H9 (cell line): ENCODE data around the gene TIMM13. TPM values are rescaled to one million over a fixed set of nuclear protein-coding genes. Genes with fewer than 3 reads are reported as not detected.

Experiments
- DNase-seq: peaks from one replicate; pipeline ENCODE4 v3.0.0-alpha.2; 2017
- H2AFZ ChIP-seq: one replicate; pipeline ENCODE4 v1.6.1; 2013; ENCODE audit warnings: mild to moderate bottlenecking, low read length, control low read depth, moderate library complexity
- H2AK5ac ChIP-seq: 2 replicates; pipeline ENCODE4 v1.6.1; 2013; ENCODE audit warnings: low read length, control low read depth, mixed read lengths; ENCODE audit not compliant: insufficient read length
- H2BK120ac ChIP-seq: one replicate; pipeline ENCODE4 v1.6.1; 2013; ENCODE audit warnings: low read depth, mild to moderate bottlenecking, low read length, control low read depth, inconsistent platforms; ENCODE audit not compliant: poor library complexity, severe bottlenecking
- H2BK12ac ChIP-seq: 2 replicates; pipeline ENCODE4 v1.6.1; 2013; ENCODE audit warnings: low read length, control low read depth, mixed read lengths, low read depth; ENCODE audit not compliant: insufficient read length
- H2BK15ac ChIP-seq: 2 replicates; pipeline ENCODE4 v1.6.1; 2013; ENCODE audit warnings: low read depth, low read length, control low read depth
- H2BK20ac ChIP-seq: one replicate; pipeline ENCODE4 v1.6.1; 2013; ENCODE audit warnings: low read depth, mild to moderate bottlenecking, low read length, control low read depth, inconsistent platforms; ENCODE audit not compliant: poor library complexity, severe bottlenecking
- H2BK5ac ChIP-seq: 2 replicates; pipeline ENCODE4 v1.6.1; 2013; ENCODE audit warnings: low read length, control low read depth, mixed read lengths; ENCODE audit not compliant: insufficient read length
- H3K14ac ChIP-seq: 2 replicates; pipeline ENCODE4 v1.6.1; 2013; ENCODE audit warnings: low read length, control low read depth; ENCODE audit not compliant: insufficient read depth
- H3K18ac ChIP-seq: 2 replicates; pipeline ENCODE4 v1.6.1; 2013; ENCODE audit warnings: low read depth, mild to moderate bottlenecking, mixed read lengths, low read length, control low read depth; ENCODE audit not compliant: insufficient read length
- H3K23ac ChIP-seq: 2 replicates; pipeline ENCODE4 v1.6.1; 2013; ENCODE audit warnings: low read length, control low read depth, mixed read lengths, low read depth; ENCODE audit not compliant: insufficient read length
- H3K23me2 ChIP-seq: 2 replicates; pipeline ENCODE4 v1.6.1; 2013; ENCODE audit warnings: low read depth, mild to moderate bottlenecking, mixed read lengths, low read length, control low read depth; ENCODE audit not compliant: insufficient read length, poor library complexity, severe bottlenecking
- H3K27ac ChIP-seq: 2 replicates; pipeline ENCODE4 v1.5.1; 2013; ENCODE audit warnings: low read length, control low read depth, mixed read lengths, low read depth; ENCODE audit not compliant: insufficient read length
- H3K27me3 ChIP-seq: 2 replicates; pipeline ENCODE4 v1.6.1; 2013; ENCODE audit warnings: low read length, control low read depth, inconsistent platforms; ENCODE audit not compliant: insufficient read depth
- H3K4ac ChIP-seq: 2 replicates; pipeline ENCODE4 v1.6.1; 2013; ENCODE audit warnings: low read depth, mild to moderate bottlenecking, control low read depth, inconsistent platforms, low read length, moderate library complexity
- H3K4me1 ChIP-seq: 2 replicates; pipeline ENCODE4 v1.6.1; 2013; ENCODE audit warnings: low read length, control low read depth, inconsistent platforms; ENCODE audit not compliant: insufficient read depth
- H3K4me2 ChIP-seq: 2 replicates; pipeline ENCODE4 v1.6.1; 2013; ENCODE audit warnings: low read length, control low read depth, mixed read lengths; ENCODE audit not compliant: insufficient read length, insufficient read depth
- H3K56ac ChIP-seq: 2 replicates; pipeline ENCODE4 v1.6.1; 2013; ENCODE audit warnings: low read depth, mild to moderate bottlenecking, mixed read lengths, low read length, control low read depth; ENCODE audit not compliant: insufficient read length
- H3K79me1 ChIP-seq: 2 replicates; pipeline ENCODE4 v1.6.1; 2013; ENCODE audit warnings: low read depth, mild to moderate bottlenecking, moderate library complexity, low read length, control low read depth, inconsistent platforms; ENCODE audit not compliant: insufficient read depth, poor library complexity, severe bottlenecking
- H3K79me2 ChIP-seq: 2 replicates; pipeline ENCODE4 v1.6.1; 2013; ENCODE audit warnings: low read length, control low read depth, inconsistent platforms; ENCODE audit not compliant: insufficient read depth
- H3K9ac ChIP-seq: 2 replicates; pipeline ENCODE4 v1.6.1; 2013; ENCODE audit warnings: low read length, control low read depth, mixed read lengths; ENCODE audit not compliant: insufficient read length; ENCODE audit errors: extremely low read depth
- H3K9me3 ChIP-seq: one replicate; pipeline ENCODE4 v1.6.1; 2013; ENCODE audit warnings: low read depth, low read length, inconsistent platforms; ENCODE audit not compliant: control insufficient read depth
- H3T11ph ChIP-seq: one replicate; pipeline ENCODE4 v1.6.1; 2013; ENCODE audit warnings: mild to moderate bottlenecking, low read length, control low read depth, inconsistent platforms
- H4K20me1 ChIP-seq: one replicate; pipeline ENCODE4 v1.6.1; 2013; ENCODE audit not compliant: control insufficient read depth, insufficient read length, insufficient read depth
- H4K5ac ChIP-seq: 2 replicates; pipeline ENCODE4 v1.6.1; 2013; ENCODE audit warnings: low read depth, mild to moderate bottlenecking, mixed read lengths, low read length, control low read depth; ENCODE audit not compliant: insufficient read length
- H4K8ac ChIP-seq: replicated peaks from 2 replicates; pipeline ENCODE4 v1.6.1; 2013; ENCODE audit warnings: low read length, control low read depth, mixed read lengths, low read depth; ENCODE audit not compliant: insufficient read length
- H4K91ac ChIP-seq: 2 replicates; pipeline ENCODE4 v1.6.1; 2013; ENCODE audit warnings: low read depth, mild to moderate bottlenecking, moderate library complexity, mixed read lengths, low read length, control low read depth; ENCODE audit not compliant: insufficient read length
- H3K27ac Mint-ChIP-seq, 3 experiments: 2 replicates in 2 of 3; 3 replicates in 1 of 3; pipeline ENCODE4 v1.8.0; 2020 to 2021; ENCODE audit warnings: mixed read lengths in 3 of 3, mild to moderate bottlenecking in 1 of 3, moderate library complexity in 1 of 3
- H3K27me3 Mint-ChIP-seq: 2 replicates; pipeline ENCODE4 v1.8.0; 2021; ENCODE audit warnings: low read depth, mild to moderate bottlenecking, moderate library complexity, mixed read lengths
- H3K36me3 Mint-ChIP-seq, 3 experiments: 2 replicates in 2 of 3; 3 replicates in 1 of 3; pipeline ENCODE4 v1.8.0; 2020 to 2021; ENCODE audit warnings: low read depth in 3 of 3, mixed read lengths in 3 of 3; ENCODE audit not compliant: insufficient read depth in 1 of 3
- H3K4me1 Mint-ChIP-seq, 2 experiments: 2 replicates each; pipeline ENCODE4 v1.8.0; 2020; ENCODE audit warnings: mixed read lengths in 2 of 2
- H3K4me3 Mint-ChIP-seq, 2 experiments: 2 replicates in 1 of 2; 3 replicates in 1 of 2; pipeline ENCODE4 v1.8.0; 2020 to 2021; ENCODE audit warnings: mild to moderate bottlenecking in 2 of 2, mixed read lengths in 2 of 2, moderate library complexity in 1 of 2
- H3K9me3 Mint-ChIP-seq, 2 experiments: 2 replicates in 1 of 2; 3 replicates in 1 of 2; pipeline ENCODE4 v1.8.0; 2020; ENCODE audit warnings: mild to moderate bottlenecking in 2 of 2, mixed read lengths in 2 of 2, moderate library complexity in 1 of 2
- whole genome bisulfite sequencing: extraction: QIAGEN DNeasy Blood & Tissue Kit; methylation state at CpG from one replicate; pipeline ENCODE4 v1.1.7; 2013; ENCODE audit warnings: missing lambda C conversion rate, low lambda C conversion rate, mixed read lengths; ENCODE audit not compliant: insufficient read length; ENCODE audit errors: extremely low coverage; 5-methylcytosine and 5-hydroxymethylcytosine counted together
- total RNA-seq: library from RNA; stranded (reverse); gene quantifications from 2 replicates; pipeline ENCODE4 v1.2.1, GENCODE V29; 2021
- TF ChIP-seq, protein P1 (sequence below): fragments of 200-600 bp; sonication (generic); conservative IDR thresholded peaks from 3 replicates; pipeline ENCODE4 v1.8.0; 2021; ENCODE audit warnings: antibody characterized with exemption, mild to moderate bottlenecking

The TIMM13 gene
- total RNA-seq, 1 experiment from 2014 or later = 214 TPM

DNA sequence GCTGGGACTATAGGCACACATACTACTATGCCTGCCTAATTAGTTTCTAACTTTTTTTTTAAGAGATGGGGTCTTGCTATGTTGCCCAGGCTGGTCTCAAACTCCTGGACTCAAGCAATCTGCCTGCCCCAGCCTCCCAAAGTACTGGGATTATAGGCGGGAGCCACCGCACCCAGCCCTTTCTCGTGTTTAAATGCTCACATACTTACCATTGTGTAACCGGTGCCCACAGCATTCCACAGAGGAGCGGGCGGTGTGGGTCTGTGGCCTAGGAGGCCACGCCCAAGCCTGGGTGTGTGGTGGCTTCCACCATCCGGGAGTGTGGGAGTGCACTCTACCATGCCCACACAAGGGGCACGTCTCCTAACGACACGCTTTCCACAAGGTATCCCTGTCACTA is 21.6 kb upstream of the TIMM13 start:
- TF ChIP-seq, protein P1, sequence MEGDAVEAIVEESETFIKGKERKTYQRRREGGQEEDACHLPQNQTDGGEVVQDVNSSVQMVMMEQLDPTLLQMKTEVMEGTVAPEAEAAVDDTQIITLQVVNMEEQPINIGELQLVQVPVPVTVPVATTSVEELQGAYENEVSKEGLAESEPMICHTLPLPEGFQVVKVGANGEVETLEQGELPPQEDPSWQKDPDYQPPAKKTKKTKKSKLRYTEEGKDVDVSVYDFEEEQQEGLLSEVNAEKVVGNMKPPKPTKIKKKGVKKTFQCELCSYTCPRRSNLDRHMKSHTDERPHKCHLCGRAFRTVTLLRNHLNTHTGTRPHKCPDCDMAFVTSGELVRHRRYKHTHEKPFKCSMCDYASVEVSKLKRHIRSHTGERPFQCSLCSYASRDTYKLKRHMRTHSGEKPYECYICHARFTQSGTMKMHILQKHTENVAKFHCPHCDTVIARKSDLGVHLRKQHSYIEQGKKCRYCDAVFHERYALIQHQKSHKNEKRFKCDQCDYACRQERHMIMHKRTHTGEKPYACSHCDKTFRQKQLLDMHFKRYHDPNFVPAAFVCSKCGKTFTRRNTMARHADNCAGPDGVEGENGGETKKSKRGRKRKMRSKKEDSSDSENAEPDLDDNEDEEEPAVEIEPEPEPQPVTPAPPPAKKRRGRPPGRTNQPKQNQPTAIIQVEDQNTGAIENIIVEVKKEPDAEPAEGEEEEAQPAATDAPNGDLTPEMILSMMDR = no peak
- no peak overlapping the region for H3K9ac ChIP-seq
- no peak overlapping the region for H3K14ac ChIP-seq
- Mint-ChIP-seq H3K9me3 (no peaks in the 10 kb centered on the region), H3K27me3 (no peaks in the 10 kb centered on the region), H3K4me1 (peaks cover 10 to 15% of the 10 kb centered on the region in 2 experiments), H3K36me3 (peaks cover 3 to 16% (median 14%) of the 10 kb centered on the region in 3 experiments; a peak in 6 of 7 replicates), H3K27ac (no peak overlapping the region), H3K4me3 (no peak overlapping the region)
- H3K4me1 ChIP-seq = no peaks in the 10 kb centered on the region; the same call in 1 of the 2 replicates
- no peak for DNase-seq
- H3K18ac ChIP-seq = no peak overlapping the region
- H3K9me3 ChIP-seq = no peaks in the 10 kb centered on the region
- H3K23ac ChIP-seq = no peak overlapping the region
- H2AFZ ChIP-seq = no peak overlapping the region
- no peaks in the 10 kb centered on the region for H4K20me1 ChIP-seq
- no peak overlapping the region for H2BK12ac ChIP-seq
- no peak overlapping the region for H3K56ac ChIP-seq
- no peak overlapping the region for H2BK120ac ChIP-seq
- no peaks in the 10 kb centered on the region for H3K23me2 ChIP-seq
- no peak overlapping the region for H3T11ph ChIP-seq
- no peak overlapping the region for H3K4me2 ChIP-seq
- no peaks in the 10 kb centered on the region for H3K27me3 ChIP-seq
- no peak overlapping the region for H4K8ac ChIP-seq
- H2BK20ac ChIP-seq = no peak overlapping the region
- peaks cover 10% of the 10 kb centered on the region for H3K79me1 ChIP-seq
- no peak overlapping the region for H3K27ac ChIP-seq
- no peak overlapping the region for H2BK15ac ChIP-seq
- no peak overlapping the region for H4K5ac ChIP-seq
- H2AK5ac ChIP-seq = no peak overlapping the region
- no peak overlapping the region for H3K4ac ChIP-seq
- WGBS = no CpG with 5 or more reads among the region's 11 CpGs
- no peak overlapping the region for H4K91ac ChIP-seq
- H3K79me2 ChIP-seq = peaks cover 28% of the 10 kb centered on the region; the same call in 1 of the 2 replicates
- H2BK5ac ChIP-seq = no peak overlapping the region
